ENCODE data around the gene TTC28. TPM values are rescaled to one million over a fixed set of nuclear protein-coding genes. Genes with fewer than 3 reads are reported as not detected.
"Not testable (repeated sequence)": the region's sequence is repeated elsewhere in the genome, so short reads cannot be mapped to it uniquely, and the experiment has no call there.

TTC28 gene
- total RNA-seq, 4 donors from 2014 or later = 43.8 to 130 (median 92.0) TPM

DNA sequence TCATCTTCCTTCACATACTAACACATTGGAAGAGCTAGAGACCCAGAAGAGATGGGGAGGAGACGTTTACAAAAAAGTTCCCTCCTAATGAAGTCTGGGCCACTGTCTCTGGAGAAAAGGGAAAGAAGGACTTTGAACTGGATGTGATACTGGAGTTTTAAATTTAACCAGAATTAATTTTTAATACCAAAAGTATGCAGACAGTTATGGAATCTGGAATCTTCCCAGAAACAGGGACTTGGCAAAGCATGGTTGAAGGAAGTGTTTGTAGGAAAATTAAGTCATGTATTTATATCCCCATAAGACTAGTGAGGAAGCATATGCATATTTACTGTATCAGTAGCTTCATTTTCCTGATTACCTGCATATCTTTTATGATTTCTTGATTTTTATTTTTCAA, 215.5 kb downstream of the TTC28 start:
- Histone ChIP-seq H3K4me3 (no peak overlapping the region), H3K9me3 (no peaks in the 10 kb centered on the region), H3K36me3 (no peaks in the 10 kb centered on the region), H3K27ac (no peak overlapping the region), H3K4me1 (peaks cover 0 to 6% of the 10 kb centered on the region in 2 donors), H3K27me3 (no peaks in the 10 kb centered on the region)
- no peak for TF ChIP-seq POLR2A (IDR thresholded peaks at IDR 0.05)
- TF ChIP-seq, protein P1, sequence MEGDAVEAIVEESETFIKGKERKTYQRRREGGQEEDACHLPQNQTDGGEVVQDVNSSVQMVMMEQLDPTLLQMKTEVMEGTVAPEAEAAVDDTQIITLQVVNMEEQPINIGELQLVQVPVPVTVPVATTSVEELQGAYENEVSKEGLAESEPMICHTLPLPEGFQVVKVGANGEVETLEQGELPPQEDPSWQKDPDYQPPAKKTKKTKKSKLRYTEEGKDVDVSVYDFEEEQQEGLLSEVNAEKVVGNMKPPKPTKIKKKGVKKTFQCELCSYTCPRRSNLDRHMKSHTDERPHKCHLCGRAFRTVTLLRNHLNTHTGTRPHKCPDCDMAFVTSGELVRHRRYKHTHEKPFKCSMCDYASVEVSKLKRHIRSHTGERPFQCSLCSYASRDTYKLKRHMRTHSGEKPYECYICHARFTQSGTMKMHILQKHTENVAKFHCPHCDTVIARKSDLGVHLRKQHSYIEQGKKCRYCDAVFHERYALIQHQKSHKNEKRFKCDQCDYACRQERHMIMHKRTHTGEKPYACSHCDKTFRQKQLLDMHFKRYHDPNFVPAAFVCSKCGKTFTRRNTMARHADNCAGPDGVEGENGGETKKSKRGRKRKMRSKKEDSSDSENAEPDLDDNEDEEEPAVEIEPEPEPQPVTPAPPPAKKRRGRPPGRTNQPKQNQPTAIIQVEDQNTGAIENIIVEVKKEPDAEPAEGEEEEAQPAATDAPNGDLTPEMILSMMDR (IDR thresholded peaks at IDR 0.05) = no peak
- DNase-seq = no peak
- intact Hi-C loops (cut with DNase I; ENCODE audit: low total_unique reads) = no loop called here

DNA sequence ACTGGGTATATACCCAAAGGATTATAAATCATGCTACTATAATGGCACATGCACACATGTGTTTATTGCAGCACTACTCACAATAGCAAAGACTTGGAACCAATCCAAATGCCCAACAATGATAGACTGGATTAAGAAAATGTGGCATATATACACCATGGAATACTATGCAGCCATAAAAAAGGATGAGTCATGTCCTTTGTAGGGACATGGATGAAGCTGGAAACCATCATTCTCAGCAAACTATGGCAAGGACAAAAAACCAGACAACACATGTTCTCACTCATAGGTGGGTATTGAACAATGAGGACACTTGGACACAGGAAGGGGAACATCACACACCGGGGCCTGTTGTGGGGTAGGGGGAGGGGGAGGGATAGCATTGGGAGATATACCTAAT, 216.2 kb downstream of the TTC28 start:
- H3K27me3 ChIP-seq; H3K36me3 ChIP-seq; H3K4me1 ChIP-seq; H3K27ac ChIP-seq; H3K9me3 ChIP-seq; H3K4me3 ChIP-seq; intact Hi-C loops (cut with DNase I; ENCODE audit: low total_unique reads); DNase-seq: not testable (repeated sequence)

DNA sequence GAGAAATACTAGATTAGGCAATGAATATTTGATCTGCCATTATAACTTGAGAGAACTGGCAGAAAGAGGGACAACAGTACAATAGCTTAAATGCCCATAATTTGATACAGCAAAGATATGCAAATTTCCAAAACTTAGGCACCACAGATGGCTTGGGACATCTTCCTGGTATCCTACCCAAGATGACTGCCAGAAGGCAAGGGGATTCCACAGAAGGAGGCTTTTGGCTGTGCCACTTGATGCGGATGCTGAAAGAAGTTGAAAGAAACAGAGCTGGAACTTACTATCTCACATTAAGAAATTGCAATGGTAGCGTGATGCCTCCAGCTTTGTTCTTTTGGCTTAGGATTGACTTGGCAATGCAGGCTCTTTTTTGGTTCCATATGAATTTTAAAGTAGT, 216.7 kb downstream of the TTC28 start:
- no peaks in the 10 kb centered on the region for H3K9me3 ChIP-seq
- DNase-seq = no peak
- no peak for TF ChIP-seq POLR2A (IDR thresholded peaks at IDR 0.05)
- TF ChIP-seq, protein P1 (IDR thresholded peaks at IDR 0.05) = no peak

DNA sequence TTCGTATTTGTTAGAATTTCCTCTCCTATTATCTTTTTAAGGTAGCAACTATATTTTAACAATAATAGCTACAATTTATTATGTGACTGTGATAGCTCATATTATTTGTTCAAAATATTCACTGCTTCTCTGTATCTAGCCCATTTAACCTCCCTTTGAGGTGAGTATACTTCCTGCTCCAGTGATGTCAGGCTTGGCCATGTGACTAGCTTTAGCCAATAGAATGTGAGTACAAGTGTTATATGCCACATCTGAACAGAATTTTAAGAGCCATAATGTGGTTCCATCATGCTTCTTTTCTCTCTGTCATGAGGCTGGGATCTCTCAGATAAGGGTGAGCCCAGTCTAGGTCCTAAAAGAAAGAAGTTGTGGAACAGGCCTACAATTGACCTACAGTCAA, 217.6 kb downstream of the TTC28 start:
- intact Hi-C loops (cut with DNase I; ENCODE audit: low total_unique reads) = no loop called here
- no peaks in the 10 kb centered on the region for H3K9me3 ChIP-seq
- H3K27me3 ChIP-seq = no peaks in the 10 kb centered on the region

More for the DNA sequence above, 216.7 kb downstream of the TTC28 start:
- intact Hi-C loops (cut with DNase I; ENCODE audit: low total_unique reads) = no loop called here
- Histone ChIP-seq H3K27ac (no peak overlapping the region), H3K27me3 (no peaks in the 10 kb centered on the region), H3K4me1 (peaks cover 0 to 6% of the 10 kb centered on the region in 2 donors), H3K4me3 (no peak overlapping the region), H3K36me3 (no peaks in the 10 kb centered on the region)

DNA sequence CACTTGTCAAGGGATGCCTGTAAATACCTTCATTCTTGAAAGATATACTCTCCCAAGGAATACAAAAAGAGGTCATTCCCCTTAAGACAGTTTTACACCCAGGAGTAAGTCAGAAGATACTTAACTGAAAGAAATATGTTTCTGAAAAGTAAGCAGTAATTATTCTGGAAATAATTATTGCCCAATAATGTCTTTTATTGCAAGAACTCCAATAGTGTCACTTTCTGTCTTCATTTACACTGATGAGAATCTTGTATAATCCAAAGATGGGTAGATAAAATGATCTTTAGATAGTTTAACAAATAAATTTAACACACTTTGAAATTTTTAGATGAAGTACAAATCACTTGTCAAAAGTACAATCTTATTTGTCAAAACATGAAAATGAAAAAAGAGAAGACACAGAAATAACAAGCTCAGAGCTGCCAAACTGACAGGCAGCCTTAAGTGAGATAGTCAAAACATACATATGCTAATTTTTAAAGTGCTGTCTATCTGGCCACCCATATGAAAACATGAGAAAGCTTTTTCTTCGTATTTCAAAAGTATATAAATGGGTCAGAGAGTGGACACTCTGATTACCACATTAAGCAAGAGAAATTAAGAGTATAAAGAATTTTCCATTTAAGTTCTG, 225.1 kb downstream of the TTC28 start:
- intact Hi-C loops (cut with DNase I; ENCODE audit: low total_unique reads) = no loop called here
- no peaks in the 10 kb centered on the region for H3K36me3 ChIP-seq
- no peaks in the 10 kb centered on the region for H3K9me3 ChIP-seq
- H3K27me3 ChIP-seq = no peaks in the 10 kb centered on the region
- TF ChIP-seq, protein P1 (IDR thresholded peaks at IDR 0.05) = no peak
- TF ChIP-seq POLR2A (IDR thresholded peaks at IDR 0.05) = no peak
- H3K27ac ChIP-seq = no peak overlapping the region
- no peaks in the 10 kb centered on the region for H3K4me1 ChIP-seq
- no peak overlapping the region for H3K4me3 ChIP-seq
- DNase-seq = no peak

More for the DNA sequence above, 217.6 kb downstream of the TTC28 start:
- no peak for TF ChIP-seq POLR2A (IDR thresholded peaks at IDR 0.05)
- TF ChIP-seq, protein P1 (IDR thresholded peaks at IDR 0.05) = no peak
- Histone ChIP-seq H3K4me1 (peaks cover 0 to 6% of the 10 kb centered on the region in 2 donors), H3K27ac (no peak overlapping the region), H3K4me3 (no peak overlapping the region), H3K36me3 (no peaks in the 10 kb centered on the region)
- DNase-seq = no peak

DNA sequence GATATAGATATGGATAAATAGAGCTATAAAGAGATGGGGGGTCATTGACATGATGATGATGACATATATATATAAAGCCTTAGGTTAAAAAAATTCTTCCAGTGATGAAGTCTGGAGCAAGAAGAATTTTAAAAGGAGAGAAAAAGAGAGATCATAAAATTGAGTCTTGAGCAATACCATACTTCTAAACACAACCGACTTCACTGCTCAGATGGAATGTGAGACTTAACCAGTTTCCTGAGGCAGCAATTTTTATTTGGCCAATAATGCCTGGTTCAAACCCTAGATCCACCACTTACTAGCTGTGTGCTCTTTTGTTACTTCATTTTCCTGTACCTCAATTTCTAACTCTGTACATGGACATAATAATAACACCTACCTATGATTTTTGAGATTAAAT, 229.5 kb downstream of the TTC28 start:
- Histone ChIP-seq H3K36me3 (no peaks in the 10 kb centered on the region), H3K9me3 (no peaks in the 10 kb centered on the region), H3K4me1 (no peaks in the 10 kb centered on the region), H3K4me3 (no peak overlapping the region), H3K27me3 (no peaks in the 10 kb centered on the region), H3K27ac (no peak overlapping the region)
- no peak for DNase-seq
- TF ChIP-seq, protein P1 (IDR thresholded peaks at IDR 0.05) = no peak
- TF ChIP-seq POLR2A (IDR thresholded peaks at IDR 0.05) = no peak
- intact Hi-C loops (cut with DNase I; ENCODE audit: low total_unique reads) = no loop called here

Measured in uterus (tissue), 4 donors.